Endodermal cell (in vitro differentiated cells): ENCODE results near the gene KRT84. TPM values are rescaled to one million over a fixed set of nuclear protein-coding genes. Genes with fewer than 3 reads are reported as not detected.

Source experiments
- DNase-seq: peaks from one replicate; pipeline ENCODE4 v3.0.0-alpha.2; 2017
- H3K27ac ChIP-seq: 2 replicates; pipeline ENCODE4 v1.5.1; 2013; ENCODE audit warnings: mild to moderate bottlenecking, low read depth, low read length, moderate library complexity
- H3K27me3 ChIP-seq: 2 replicates; pipeline ENCODE4 v1.6.1; 2013; ENCODE audit warnings: mild to moderate bottlenecking, low read length, moderate library complexity; ENCODE audit not compliant: insufficient read depth, control insufficient read depth, poor library complexity, severe bottlenecking
- H3K36me3 ChIP-seq: 2 replicates; pipeline ENCODE4 v1.7.0; 2013; ENCODE audit warnings: mild to moderate bottlenecking, low read length, moderate library complexity; ENCODE audit not compliant: control insufficient read depth, insufficient read depth
- H3K4me1 ChIP-seq: one replicate; pipeline ENCODE4 v1.7.0; 2013; ENCODE audit warnings: low read length; ENCODE audit not compliant: control insufficient read depth, insufficient read depth
- H3K4me3 ChIP-seq: 2 replicates; pipeline ENCODE4 v1.5.1; 2013; ENCODE audit warnings: mild to moderate bottlenecking, low read length, moderate library complexity
- H3K9ac ChIP-seq: 2 replicates; pipeline ENCODE4 v1.6.1; 2013; ENCODE audit warnings: mild to moderate bottlenecking, low read length, moderate library complexity; ENCODE audit not compliant: poor library complexity, severe bottlenecking; ENCODE audit errors: extremely low read depth
- H3K9me3 ChIP-seq: 2 replicates; pipeline ENCODE4 v1.6.1; 2013; ENCODE audit warnings: mild to moderate bottlenecking, low read length, moderate library complexity; ENCODE audit not compliant: control insufficient read depth
- H3K27ac Mint-ChIP-seq: 2 replicates; pipeline ENCODE4 v1.8.0; 2020; ENCODE audit warnings: mixed read lengths
- H3K27me3 Mint-ChIP-seq: 2 replicates; pipeline ENCODE4 v1.8.0; 2021; ENCODE audit warnings: mild to moderate bottlenecking, mixed read lengths; ENCODE audit not compliant: insufficient read depth
- H3K36me3 Mint-ChIP-seq: 2 replicates; pipeline ENCODE4 v1.8.0; 2020; ENCODE audit warnings: low read depth, mixed read lengths
- H3K4me1 Mint-ChIP-seq: 2 replicates; pipeline ENCODE4 v1.8.0; 2020; ENCODE audit warnings: mixed read lengths
- H3K4me3 Mint-ChIP-seq: 2 replicates; pipeline ENCODE4 v1.8.0; 2020; ENCODE audit warnings: mild to moderate bottlenecking, moderate library complexity, mixed read lengths
- H3K9me3 Mint-ChIP-seq: 2 replicates; pipeline ENCODE4 v1.8.0; 2020; ENCODE audit warnings: mild to moderate bottlenecking, mixed read lengths
- WGBS, 2 experiments: methylation state at CpG; one replicate each; pipeline versions ENCODE4 v1.1.5 to v1.1.7; 2013; ENCODE audit warnings: missing lambda C conversion rate in 2 of 2, mixed read lengths in 1 of 2; ENCODE audit not compliant: insufficient coverage in 1 of 2, insufficient read length in 1 of 2; 5-methylcytosine and 5-hydroxymethylcytosine counted together
- total RNA-seq, 2 donors: library from RNA; stranded (reverse); fragmentation: NEBNext Ultra II Directional in 1 of 2; extraction: Animal tissue kit (Norgen Biotek cat#: 25700) in 1 of 2; gene quantifications; 2 replicates in 1 of 2; 3 replicates in 1 of 2; pipeline ENCODE4 v1.2.1, GENCODE V29; 2021
- TF ChIP-seq, protein P1 (sequence below): fragments of 200-600 bp; sonication (generic); conservative IDR thresholded peaks from 2 replicates; pipeline ENCODE4 v1.5.0; 2021; ENCODE audit warnings: antibody characterized with exemption, mild to moderate bottlenecking

The KRT84 gene
- total RNA-seq, 2 donors from 2014 or later = not detected

GRCh38 chr12:52416795-52417194 lies 31.3 kb upstream of the KRT84 start:
- no peaks in the 10 kb centered on the region for H3K36me3 Mint-ChIP-seq
- H3K9me3 ChIP-seq = no peaks in the 10 kb centered on the region
- H3K27me3 Mint-ChIP-seq = peaks cover 5% of the 10 kb centered on the region
- no peak overlapping the region for H3K9ac ChIP-seq
- no peak overlapping the region for H3K27ac Mint-ChIP-seq
- H3K4me3 Mint-ChIP-seq = no peak overlapping the region
- H3K9me3 Mint-ChIP-seq = no peaks in the 10 kb centered on the region
- DNase-seq = no peak
- no peaks in the 10 kb centered on the region for H3K4me1 ChIP-seq
- peaks cover 1% of the 10 kb centered on the region for H3K4me1 Mint-ChIP-seq
- no peak overlapping the region for H3K27ac ChIP-seq
- H3K4me3 ChIP-seq = no peak overlapping the region
- 91 to 94% methylated on average over 1 of the region's 1 CpG for WGBS, 2 experiments
- TF ChIP-seq, protein P1, sequence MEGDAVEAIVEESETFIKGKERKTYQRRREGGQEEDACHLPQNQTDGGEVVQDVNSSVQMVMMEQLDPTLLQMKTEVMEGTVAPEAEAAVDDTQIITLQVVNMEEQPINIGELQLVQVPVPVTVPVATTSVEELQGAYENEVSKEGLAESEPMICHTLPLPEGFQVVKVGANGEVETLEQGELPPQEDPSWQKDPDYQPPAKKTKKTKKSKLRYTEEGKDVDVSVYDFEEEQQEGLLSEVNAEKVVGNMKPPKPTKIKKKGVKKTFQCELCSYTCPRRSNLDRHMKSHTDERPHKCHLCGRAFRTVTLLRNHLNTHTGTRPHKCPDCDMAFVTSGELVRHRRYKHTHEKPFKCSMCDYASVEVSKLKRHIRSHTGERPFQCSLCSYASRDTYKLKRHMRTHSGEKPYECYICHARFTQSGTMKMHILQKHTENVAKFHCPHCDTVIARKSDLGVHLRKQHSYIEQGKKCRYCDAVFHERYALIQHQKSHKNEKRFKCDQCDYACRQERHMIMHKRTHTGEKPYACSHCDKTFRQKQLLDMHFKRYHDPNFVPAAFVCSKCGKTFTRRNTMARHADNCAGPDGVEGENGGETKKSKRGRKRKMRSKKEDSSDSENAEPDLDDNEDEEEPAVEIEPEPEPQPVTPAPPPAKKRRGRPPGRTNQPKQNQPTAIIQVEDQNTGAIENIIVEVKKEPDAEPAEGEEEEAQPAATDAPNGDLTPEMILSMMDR = no peak
- no peaks in the 10 kb centered on the region for H3K36me3 ChIP-seq
- H3K27me3 ChIP-seq = no peaks in the 10 kb centered on the region

- H3K27ac Mint-ChIP-seq = no peak overlapping the region
- Histone ChIP-seq H3K4me1 (no peaks in the 10 kb centered on the region), H3K9ac (no peak overlapping the region), H3K27me3 (no peaks in the 10 kb centered on the region), H3K9me3 (no peaks in the 10 kb centered on the region), H3K27ac (no peak overlapping the region), H3K36me3 (no peaks in the 10 kb centered on the region), H3K4me3 (no peak overlapping the region)
- TF ChIP-seq, protein P1 = no peak
- H3K27me3 Mint-ChIP-seq = peaks cover 5% of the 10 kb centered on the region
- H3K4me3 Mint-ChIP-seq = no peak overlapping the region
- H3K4me1 Mint-ChIP-seq = peaks cover 4% of the 10 kb centered on the region
- 90 to 98% methylated on average over 7 to 10 of the region's 10 CpGs for WGBS, 2 experiments
- no peak for DNase-seq
- H3K36me3 Mint-ChIP-seq = no peaks in the 10 kb centered on the region
- H3K9me3 Mint-ChIP-seq = peaks cover 1% of the 10 kb centered on the region
Measured at GRCh38 chr12:52415870-52416750, 30.7 kb upstream of the KRT84 start.

- no peak overlapping the region for H3K4me3 ChIP-seq
- no peaks in the 10 kb centered on the region for H3K9me3 ChIP-seq
- H3K4me1 ChIP-seq = no peaks in the 10 kb centered on the region
- no peak overlapping the region for H3K9ac ChIP-seq
- Mint-ChIP-seq H3K4me1 (peaks cover 8% of the 10 kb centered on the region), H3K27ac (no peak overlapping the region), H3K27me3 (peaks cover 7% of the 10 kb centered on the region), H3K4me3 (no peak overlapping the region), H3K9me3 (peaks cover 3% of the 10 kb centered on the region), H3K36me3 (no peaks in the 10 kb centered on the region)
- TF ChIP-seq, protein P1 = no peak
- H3K27me3 ChIP-seq = no peaks in the 10 kb centered on the region
- no peak overlapping the region for H3K27ac ChIP-seq
- WGBS, 2 experiments = 84 to 85% methylated on average over 3 to 5 of the region's 5 CpGs
- DNase-seq = no peak
- H3K36me3 ChIP-seq = no peaks in the 10 kb centered on the region
Measured at GRCh38 chr12:52414936-52415335, 29.5 kb upstream of the KRT84 start.
